ENCODE results near the gene STOX2.

DNA sequence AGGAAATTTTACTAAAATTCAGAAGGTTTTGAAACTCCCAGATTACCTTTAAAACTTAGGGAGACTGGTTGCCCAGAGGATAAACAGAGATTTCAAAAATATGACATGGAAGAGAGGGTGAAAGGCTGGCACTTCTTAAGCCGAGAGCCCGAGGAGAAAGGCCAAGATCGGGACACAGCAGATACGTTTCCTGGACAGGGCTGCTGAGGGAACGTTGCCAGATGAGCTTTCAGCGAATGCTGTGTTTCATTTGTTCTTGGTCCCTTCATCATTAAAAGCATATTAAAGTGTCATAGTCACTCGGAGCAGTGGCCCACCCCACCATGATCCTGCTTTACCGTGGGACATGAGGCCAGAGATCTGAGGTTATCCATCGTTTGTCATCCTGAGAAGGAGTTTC lies 37.9 kb upstream of the STOX2 start:
- TF ChIP-seq NFIC (IDR thresholded peaks at IDR 0.05; ENCODE audit: borderline replicate concordance) (no peak), FOXJ3 (CRISPR knock-in tag; IDR thresholded peaks at IDR 0.05) (no peak), ZBTB33 (IDR thresholded peaks at IDR 0.05; ENCODE audit: borderline replicate concordance, low read depth) (no peak), MXI1 (IDR thresholded peaks at IDR 0.05; ENCODE audit: low read depth, low read length) (no peak), REST (IDR thresholded peaks at IDR 0.05; ENCODE audit: low read depth, low read length) (no peak), JUND (IDR thresholded peaks at IDR 0.05) (no peak), RAD21 (IDR thresholded peaks at IDR 0.05; ENCODE audit: low read length) (no peak), POLR2AphosphoS5 (IDR thresholded peaks at IDR 0.05; ENCODE audit: low read depth, low read length) (no peak), GABPA (IDR thresholded peaks at IDR 0.05; ENCODE audit: low read depth) (no peak)
- TF ChIP-seq, protein P1, sequence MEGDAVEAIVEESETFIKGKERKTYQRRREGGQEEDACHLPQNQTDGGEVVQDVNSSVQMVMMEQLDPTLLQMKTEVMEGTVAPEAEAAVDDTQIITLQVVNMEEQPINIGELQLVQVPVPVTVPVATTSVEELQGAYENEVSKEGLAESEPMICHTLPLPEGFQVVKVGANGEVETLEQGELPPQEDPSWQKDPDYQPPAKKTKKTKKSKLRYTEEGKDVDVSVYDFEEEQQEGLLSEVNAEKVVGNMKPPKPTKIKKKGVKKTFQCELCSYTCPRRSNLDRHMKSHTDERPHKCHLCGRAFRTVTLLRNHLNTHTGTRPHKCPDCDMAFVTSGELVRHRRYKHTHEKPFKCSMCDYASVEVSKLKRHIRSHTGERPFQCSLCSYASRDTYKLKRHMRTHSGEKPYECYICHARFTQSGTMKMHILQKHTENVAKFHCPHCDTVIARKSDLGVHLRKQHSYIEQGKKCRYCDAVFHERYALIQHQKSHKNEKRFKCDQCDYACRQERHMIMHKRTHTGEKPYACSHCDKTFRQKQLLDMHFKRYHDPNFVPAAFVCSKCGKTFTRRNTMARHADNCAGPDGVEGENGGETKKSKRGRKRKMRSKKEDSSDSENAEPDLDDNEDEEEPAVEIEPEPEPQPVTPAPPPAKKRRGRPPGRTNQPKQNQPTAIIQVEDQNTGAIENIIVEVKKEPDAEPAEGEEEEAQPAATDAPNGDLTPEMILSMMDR (IDR thresholded peaks at IDR 0.05), result no peak
- TF ChIP-seq, protein P2, sequence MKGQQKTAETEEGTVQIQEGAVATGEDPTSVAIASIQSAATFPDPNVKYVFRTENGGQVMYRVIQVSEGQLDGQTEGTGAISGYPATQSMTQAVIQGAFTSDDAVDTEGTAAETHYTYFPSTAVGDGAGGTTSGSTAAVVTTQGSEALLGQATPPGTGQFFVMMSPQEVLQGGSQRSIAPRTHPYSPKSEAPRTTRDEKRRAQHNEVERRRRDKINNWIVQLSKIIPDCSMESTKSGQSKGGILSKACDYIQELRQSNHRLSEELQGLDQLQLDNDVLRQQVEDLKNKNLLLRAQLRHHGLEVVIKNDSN (IDR thresholded peaks at IDR 0.05; ENCODE audit: borderline replicate concordance, low read depth), result no peak

Measured in SK-N-SH (cell line).